Activated naive CD8-positive, alpha-beta T cell (primary cell): ENCODE measurements around the gene MAP4K1.

Experiments used
- H3K27ac Mint-ChIP-seq: one replicate; pipeline ENCODE4 v1.8.0; 2021; ENCODE audit warnings: mixed read lengths
- H3K27me3 Mint-ChIP-seq: one replicate; pipeline ENCODE4 v1.8.0; 2021; ENCODE audit warnings: mixed read lengths
- H3K36me3 Mint-ChIP-seq: one replicate; pipeline ENCODE4 v1.8.0; 2021; ENCODE audit warnings: mixed read lengths
- H3K4me1 Mint-ChIP-seq: one replicate; pipeline ENCODE4 v1.8.0; 2021; ENCODE audit warnings: low read depth, mixed read lengths
- H3K4me3 Mint-ChIP-seq: one replicate; pipeline ENCODE4 v1.8.0; 2021; ENCODE audit warnings: mild to moderate bottlenecking, mixed read lengths
- H3K9me3 Mint-ChIP-seq: one replicate; pipeline ENCODE4 v1.8.0; 2021; ENCODE audit warnings: low read depth, mixed read lengths

The MAP4K1 gene

DNA sequence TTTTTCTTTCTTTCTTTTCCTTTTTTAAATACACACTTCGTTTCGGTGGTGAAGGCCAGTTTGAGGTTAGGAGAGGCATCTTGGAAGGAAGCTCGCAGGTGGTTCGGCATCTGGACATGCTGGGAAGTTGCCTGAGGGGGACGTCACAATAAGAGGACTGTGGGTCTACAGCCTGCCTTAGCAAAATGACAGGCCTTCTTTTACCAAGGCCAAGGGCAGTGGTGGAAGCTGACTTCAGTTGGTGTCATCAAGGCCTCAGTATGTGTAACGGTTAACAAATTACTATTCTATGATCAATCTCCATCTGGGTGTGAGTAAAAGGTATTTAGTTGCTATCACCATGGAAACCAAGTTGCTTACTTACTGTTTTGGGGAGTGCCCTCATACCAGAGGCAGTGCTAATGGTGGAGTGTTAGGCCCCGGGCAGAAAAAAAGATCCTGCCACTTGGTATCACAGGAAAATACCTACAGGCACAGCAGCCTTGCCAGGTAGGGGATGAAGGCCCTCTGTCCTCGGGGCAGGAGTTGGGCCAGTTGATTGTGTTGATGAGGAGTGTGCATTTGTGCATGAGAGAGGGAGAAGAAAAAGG, 40.0 kb upstream of the MAP4K1 start:
- H3K36me3 Mint-ChIP-seq: peaks cover 19% of the 10 kb centered on the region
- peaks cover 51% of the 10 kb centered on the region for H3K4me1 Mint-ChIP-seq
- peaks cover 13% of the 10 kb centered on the region for H3K27me3 Mint-ChIP-seq
- H3K4me3 Mint-ChIP-seq: peak overlapping the region; percentile 60
- no peaks in the 10 kb centered on the region for H3K9me3 Mint-ChIP-seq
- H3K27ac Mint-ChIP-seq: peak overlapping the region; percentile 28

DNA sequence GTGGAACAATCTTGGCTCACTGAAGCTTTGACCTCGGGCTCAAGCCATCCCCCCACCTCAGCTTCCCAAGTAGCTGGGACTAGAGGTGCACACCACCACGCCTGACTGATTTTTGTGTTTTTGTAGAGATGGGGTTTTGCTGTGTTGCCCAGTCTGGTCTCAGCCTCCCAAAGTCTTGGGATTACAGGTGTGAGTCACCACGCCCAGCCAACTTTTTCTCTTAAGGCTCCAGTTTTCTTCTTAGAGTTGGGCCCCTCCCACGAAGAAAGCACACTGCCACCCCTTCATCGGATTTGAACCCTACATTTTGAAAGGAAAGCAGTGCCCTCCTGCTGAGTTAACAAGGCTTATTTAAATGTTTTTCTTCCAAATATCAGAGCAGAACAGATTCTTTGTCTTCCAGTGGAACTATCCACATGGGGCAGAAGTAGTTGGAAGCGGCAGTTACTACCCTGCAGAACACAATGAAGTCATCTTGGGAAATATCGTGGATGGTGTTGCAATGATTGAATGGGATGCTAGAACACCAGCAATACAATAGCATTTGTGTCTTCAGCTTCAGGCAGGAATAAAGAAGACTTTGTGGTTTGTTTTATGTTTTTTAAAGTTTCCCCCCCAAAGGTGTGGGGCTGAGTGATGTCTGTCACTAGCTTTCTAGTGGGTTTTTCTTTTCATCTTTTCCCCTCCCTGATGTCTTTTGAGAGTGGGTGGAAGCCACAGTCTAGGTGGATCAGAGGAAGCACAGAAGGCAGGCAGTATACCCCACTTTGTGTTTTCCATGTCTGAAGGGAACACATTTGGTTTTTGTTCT, 38.6 kb upstream of the MAP4K1 start:
- no peaks in the 10 kb centered on the region for H3K9me3 Mint-ChIP-seq
- H3K36me3 Mint-ChIP-seq: peaks cover 15% of the 10 kb centered on the region
- peak overlapping the region; percentile 86 for H3K27ac Mint-ChIP-seq
- peak overlapping the region; percentile 77 for H3K4me3 Mint-ChIP-seq
- H3K4me1 Mint-ChIP-seq: peaks cover 49% of the 10 kb centered on the region
- peaks cover 9% of the 10 kb centered on the region for H3K27me3 Mint-ChIP-seq

DNA sequence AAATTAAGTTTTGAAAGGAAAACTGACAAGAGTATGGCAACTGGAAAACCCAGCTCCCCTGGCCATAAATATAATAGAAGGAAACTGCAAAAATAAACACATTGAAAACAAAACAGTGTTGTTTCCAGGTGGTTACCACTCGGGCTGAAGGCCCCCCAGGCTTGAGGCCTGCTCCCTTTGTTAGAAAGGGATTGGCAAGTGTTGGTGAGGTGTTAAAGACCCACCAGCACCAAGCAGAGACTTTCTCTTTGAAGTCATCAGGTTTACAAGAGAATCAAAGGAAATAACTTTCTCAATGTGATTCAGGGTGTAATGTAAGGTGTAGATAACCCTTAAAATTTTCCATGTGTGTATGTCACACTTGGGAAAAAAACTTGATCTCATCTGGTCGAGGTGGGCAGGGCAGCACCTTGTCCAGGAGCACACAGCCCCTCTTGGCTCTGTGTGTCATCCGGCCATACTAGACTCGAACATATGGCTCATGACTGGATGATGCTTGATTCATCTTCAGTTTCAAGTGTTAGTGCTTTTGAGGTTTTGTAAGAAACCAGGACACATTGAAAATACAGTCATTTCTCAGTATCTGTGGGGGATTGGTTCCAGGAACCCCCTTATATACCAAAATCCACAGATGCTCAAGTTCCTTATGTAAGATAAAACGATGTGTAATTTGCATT, 37.5 kb upstream of the MAP4K1 start:
- Mint-ChIP-seq H3K36me3 (peaks cover 11% of the 10 kb centered on the region), H3K9me3 (no peaks in the 10 kb centered on the region), H3K27me3 (peaks cover 10% of the 10 kb centered on the region), H3K27ac (peak overlapping the region; percentile 86), H3K4me3 (peak overlapping the region; percentile 77), H3K4me1 (peaks cover 48% of the 10 kb centered on the region)

DNA sequence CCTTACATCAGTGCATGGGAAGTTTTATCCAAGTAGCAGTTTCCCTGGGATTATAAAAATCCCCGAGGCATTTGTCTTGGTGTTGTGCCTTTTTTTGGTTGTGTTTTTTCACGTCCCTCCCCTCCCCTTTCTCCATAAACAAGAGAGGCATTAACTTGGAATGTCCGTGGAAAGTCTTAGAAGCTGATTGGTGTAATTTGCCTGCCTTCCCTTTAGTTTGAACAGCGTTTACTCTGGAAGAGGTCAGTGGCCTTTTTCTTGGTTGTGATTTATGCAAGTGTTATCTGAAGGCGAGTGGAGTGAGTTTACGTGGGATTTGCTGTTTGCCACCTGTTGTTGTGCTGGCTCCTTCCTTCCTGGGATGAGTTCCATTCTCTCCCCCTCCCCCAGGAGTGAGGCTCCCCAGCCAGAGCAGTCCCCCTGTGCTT, 36.9 kb upstream of the MAP4K1 start:
- Mint-ChIP-seq H3K4me3 (peak overlapping the region; percentile 27), H3K9me3 (no peaks in the 10 kb centered on the region), H3K27me3 (peaks cover 13% of the 10 kb centered on the region), H3K27ac (no peak overlapping the region), H3K4me1 (peaks cover 53% of the 10 kb centered on the region), H3K36me3 (peaks cover 11% of the 10 kb centered on the region)

DNA sequence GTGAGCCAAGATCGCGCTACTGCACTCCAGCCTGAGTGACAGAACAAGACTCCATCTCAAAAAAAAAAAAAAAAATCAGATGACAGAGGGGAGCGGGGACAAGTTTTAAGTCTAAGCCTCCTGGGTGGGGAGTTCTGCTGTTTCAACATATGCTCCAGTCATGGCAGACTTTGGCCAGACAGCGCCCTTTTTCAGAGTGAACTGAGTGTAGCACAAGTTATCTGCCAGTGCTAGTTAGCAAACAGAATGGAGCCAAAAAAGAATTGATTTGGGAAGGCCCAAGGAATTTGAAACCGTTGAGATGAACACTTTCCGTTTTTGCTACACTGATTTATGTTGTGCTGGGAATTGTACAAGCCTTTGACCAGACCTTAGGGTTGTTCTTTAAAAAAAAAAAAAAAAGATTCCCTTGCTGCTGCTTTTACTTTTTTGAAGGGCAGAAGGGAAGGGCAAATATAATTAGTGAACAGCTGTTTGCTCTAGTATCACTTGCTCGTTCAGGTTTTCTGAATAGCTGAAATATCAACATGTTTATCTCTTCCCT, 35.3 kb upstream of the MAP4K1 start:
- no peak overlapping the region for H3K27ac Mint-ChIP-seq
- H3K9me3 Mint-ChIP-seq: no peaks in the 10 kb centered on the region
- H3K4me3 Mint-ChIP-seq: no peak overlapping the region
- peaks cover 63% of the 10 kb centered on the region for H3K4me1 Mint-ChIP-seq
- peaks cover 23% of the 10 kb centered on the region for H3K27me3 Mint-ChIP-seq
- H3K36me3 Mint-ChIP-seq: peaks cover 14% of the 10 kb centered on the region

DNA sequence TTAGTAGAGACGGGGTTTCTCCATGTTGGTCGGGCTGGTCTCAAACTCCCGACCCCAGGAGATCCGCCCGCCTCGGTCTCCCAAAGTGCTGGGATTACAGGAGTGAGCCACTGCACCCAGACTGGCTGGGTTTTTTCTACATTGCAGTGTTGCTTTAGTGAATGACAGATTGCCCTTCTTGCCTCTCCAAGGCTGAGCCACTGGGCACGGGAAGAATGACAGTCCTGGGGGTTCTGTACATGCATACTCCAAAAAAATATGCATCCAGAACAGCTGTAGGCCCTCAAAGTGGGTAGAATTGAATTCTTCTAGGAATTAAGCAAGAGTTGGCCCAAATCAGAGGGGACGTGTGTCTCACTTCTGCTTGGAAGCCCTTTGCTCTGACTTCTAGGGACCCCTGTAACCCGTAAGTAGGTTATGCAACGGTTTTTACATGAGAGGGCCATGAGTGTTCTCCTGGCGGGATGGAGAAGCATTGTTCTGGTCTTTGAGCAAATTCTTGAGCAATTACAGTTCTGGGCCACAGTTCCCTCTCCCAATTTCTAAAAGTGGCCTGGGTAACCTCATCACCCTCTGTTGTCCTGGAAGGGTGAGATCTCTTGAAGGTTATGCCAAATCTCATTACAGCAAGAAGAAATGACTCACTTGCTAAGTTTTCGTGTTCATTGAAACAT, 33.3 kb upstream of the MAP4K1 start:
- Mint-ChIP-seq H3K4me1 (peaks cover 48% of the 10 kb centered on the region), H3K36me3 (peaks cover 14% of the 10 kb centered on the region), H3K27ac (no peak overlapping the region), H3K9me3 (no peaks in the 10 kb centered on the region), H3K27me3 (peaks cover 20% of the 10 kb centered on the region), H3K4me3 (no peak overlapping the region)

DNA sequence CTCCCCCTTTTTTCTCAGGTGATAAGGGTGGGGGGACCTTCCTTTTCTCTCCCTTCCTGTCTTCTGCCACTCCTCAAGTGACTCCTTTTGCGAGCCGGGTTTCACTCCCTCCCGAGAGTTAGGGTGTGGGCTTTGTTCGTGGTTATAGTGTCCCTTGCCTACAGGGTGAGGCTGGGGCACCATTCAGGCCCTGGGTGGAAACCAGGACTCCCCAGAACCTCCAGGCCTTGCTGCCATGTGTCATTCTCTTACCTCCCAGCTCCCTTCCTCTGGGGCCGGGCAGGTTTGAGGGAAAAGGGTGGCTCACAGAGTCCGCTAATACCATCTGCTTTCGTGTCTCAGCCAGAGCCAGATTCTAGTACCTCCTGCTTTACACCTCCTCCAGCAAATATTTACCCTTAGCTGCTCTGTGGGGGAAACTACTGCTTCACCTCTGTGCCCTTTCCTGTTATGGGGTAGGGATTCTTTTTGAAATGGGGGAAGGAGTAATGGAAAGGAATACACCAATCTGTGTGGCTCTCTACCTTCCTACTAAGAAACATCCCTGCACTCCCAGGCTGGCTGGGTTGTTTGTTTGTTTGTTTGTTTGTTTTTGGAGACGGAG, 32.5 kb upstream of the MAP4K1 start:
- Mint-ChIP-seq H3K27me3 (peaks cover 19% of the 10 kb centered on the region), H3K27ac (no peak overlapping the region), H3K4me1 (peaks cover 40% of the 10 kb centered on the region), H3K36me3 (peaks cover 12% of the 10 kb centered on the region), H3K9me3 (no peaks in the 10 kb centered on the region), H3K4me3 (peak overlapping the region; percentile 97)

DNA sequence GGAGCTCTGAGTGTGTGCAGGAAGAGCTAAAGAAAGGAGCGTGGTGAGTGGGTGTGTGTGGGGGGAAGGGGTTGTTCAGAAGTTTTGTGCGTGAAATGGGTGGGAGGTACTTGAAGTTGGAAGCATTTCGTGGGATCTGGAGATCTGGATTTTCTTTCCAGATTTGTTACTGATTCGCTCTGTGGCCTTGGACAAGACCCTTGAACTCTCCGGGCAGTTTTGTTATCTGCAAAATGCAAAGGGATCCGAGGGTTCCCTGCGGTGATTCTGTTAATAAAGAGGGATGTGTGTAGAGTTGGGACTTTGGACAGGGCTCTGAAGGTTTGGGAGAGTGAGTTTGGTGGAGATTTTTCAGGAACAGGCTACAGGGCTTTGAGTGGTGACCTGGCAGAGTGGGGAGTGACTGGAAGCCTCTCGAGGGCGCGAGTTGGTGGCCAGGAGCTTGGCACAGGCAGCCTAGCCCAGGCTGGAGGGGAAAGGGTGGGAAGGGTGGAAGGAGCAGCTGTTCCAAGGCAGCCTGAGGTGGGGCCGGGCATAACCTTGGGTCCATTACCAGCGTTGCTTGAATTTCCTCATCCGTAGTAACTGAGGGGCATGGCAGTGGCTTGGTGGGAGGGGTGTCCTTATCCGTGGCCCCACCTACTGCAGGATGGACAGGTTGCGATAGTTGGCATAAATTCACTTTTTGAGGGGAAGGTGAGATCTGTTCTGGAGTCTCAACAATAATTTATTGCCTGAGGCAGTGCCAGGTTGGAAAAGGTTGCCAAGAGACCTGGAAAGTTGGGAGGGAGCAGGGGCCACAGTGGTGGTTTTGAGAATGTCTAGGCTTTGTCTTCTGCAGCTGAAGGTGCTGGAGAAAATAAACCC, 31.8 kb upstream of the MAP4K1 start:
- Mint-ChIP-seq H3K4me1 (peaks cover 33% of the 10 kb centered on the region), H3K36me3 (peaks cover 11% of the 10 kb centered on the region), H3K9me3 (no peaks in the 10 kb centered on the region), H3K4me3 (peak overlapping the region; percentile 97), H3K27ac (no peak overlapping the region), H3K27me3 (peaks cover 19% of the 10 kb centered on the region)

DNA sequence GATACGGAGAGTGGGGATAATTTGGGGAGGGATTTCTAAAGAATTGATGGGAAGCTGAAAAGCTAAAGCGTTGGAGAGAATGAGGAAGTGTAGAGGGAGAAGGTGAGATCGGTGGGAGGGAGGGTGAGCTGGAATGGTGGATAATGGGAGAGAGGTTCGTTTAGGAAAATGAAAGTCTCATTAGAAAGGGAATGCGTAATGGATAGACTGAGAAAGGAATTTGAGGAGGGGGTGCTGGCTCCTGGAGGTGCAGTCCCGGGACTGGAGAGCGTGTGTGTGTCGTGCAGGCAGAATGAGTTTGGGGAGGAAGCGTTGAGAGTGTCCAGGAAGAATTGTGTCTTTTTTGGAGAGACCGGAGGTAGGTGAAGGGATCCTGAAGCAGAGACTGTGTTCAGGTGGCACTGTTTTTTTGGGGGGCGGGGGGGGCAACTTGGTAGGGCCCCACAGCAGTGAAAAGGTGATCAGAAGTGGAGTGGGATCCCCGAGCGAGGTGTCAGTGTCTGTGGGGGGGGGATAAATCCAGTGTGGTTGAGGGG, 31.1 kb upstream of the MAP4K1 start:
- H3K36me3 Mint-ChIP-seq: peaks cover 9% of the 10 kb centered on the region
- H3K4me3 Mint-ChIP-seq: peak overlapping the region; percentile 97
- H3K4me1 Mint-ChIP-seq: peaks cover 30% of the 10 kb centered on the region
- H3K9me3 Mint-ChIP-seq: no peaks in the 10 kb centered on the region
- no peak overlapping the region for H3K27ac Mint-ChIP-seq
- H3K27me3 Mint-ChIP-seq: peaks cover 19% of the 10 kb centered on the region

DNA sequence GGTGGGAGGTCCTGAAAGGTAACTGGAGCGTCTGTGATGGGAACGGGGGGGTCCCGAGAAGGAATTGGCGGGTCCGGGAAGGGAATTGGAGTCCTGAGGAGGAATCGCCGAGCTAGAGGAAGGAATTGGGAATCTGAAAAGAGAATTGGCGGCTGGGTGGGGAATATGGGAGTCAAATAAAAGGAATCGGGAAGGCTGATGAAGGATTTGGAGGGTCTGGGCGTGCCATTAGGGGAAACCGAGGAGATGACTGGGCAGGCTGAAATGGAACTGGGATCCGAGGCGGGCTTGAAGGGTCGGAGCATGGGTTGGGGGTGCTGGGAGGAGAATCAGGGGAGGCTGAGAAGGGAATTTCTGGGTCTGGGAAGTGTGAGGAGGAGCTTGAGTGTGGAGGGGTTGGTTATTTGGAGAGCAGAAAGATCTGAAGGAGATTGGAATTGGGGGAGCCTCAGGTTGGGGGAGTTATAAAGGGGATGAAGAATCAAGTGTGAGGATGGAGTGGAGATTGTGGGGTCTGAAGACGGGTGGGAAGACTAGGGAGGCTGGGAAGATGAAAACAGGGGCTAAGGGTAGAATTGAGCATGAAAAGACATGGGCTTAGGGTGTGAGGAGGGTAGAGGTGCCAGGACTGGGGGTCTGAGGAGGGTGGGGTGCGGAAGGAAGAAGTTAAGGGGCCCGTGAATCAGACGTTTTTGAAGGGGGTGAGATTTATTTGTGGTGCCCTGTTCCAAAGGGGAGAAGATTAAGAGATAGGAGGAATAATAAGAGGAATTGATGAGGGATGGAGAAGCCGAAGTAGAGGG, 30.4 kb upstream of the MAP4K1 start:
- peaks cover 4% of the 10 kb centered on the region for H3K36me3 Mint-ChIP-seq
- peaks cover 25% of the 10 kb centered on the region for H3K4me1 Mint-ChIP-seq
- H3K4me3 Mint-ChIP-seq: peak overlapping the region; percentile 97
- no peaks in the 10 kb centered on the region for H3K9me3 Mint-ChIP-seq
- H3K27ac Mint-ChIP-seq: peak overlapping the region; percentile 78
- peaks cover 16% of the 10 kb centered on the region for H3K27me3 Mint-ChIP-seq

DNA sequence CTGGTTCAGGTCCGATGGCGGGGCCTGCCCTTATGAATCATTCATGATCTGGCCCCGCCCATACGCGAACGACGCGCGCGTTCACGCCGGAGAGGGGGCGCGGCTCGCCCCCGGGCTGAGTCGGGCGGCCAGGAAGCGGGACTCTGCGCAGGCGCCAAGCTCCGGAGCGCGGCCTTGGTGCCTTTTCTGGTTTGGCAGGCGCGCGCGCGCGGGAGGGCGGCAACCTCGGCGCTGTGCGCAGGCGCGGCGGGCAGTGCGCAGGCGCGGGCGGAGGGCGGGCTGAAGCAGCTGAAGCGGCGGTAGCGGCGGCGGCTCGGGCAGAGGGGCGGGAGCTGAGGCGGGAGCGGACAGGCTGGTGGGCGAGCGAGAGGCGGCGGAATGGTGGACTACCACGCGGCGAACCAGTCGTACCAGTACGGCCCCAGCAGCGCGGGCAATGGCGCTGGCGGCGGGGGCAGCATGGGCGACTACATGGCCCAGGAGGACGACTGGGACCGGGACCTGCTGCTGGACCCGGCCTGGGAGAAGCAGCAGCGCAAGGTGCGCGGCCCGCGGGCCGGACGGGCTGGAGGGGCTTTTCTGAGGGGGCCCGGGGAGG, 29.7 kb upstream of the MAP4K1 start, which contains the start of gene ACTN4:
Gene ACTN4 (plus strand): TSS at position 282 of the 598 bp plus-strand sequence. CDS start 97 bp downstream, at position 379.
- H3K27me3 Mint-ChIP-seq: peaks cover 16% of the 10 kb centered on the region
- H3K9me3 Mint-ChIP-seq: no peaks in the 10 kb centered on the region
- peaks cover 4% of the 10 kb centered on the region for H3K36me3 Mint-ChIP-seq
- H3K27ac Mint-ChIP-seq: peak within 1 kb of the TSS; percentile 78
- H3K4me3 Mint-ChIP-seq: peak within 1 kb of the TSS; percentile 97
- peaks cover 25% of the 10 kb centered on the region for H3K4me1 Mint-ChIP-seq

DNA sequence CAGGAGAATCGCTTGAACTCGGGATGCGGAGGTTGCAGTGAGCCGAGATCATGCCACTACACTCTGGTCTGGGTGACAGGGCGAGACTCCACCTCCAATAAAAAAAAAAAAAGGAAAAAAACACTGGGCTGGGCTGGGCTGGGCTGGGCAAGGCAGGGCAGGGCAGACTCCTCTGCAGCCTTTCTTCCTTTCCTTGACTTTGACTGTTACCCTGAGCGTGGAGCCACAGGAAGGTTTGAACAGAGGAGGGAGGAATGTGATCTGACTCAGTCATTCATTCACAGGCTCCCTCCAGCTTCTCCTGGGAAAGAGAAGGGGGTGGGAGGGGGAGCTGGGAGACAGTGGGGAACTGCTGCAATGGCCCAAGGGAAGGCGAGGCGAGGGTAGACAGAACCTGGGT, 27.0 kb upstream of the MAP4K1 start:
- peaks cover 19% of the 10 kb centered on the region for H3K4me1 Mint-ChIP-seq
- peaks cover 10% of the 10 kb centered on the region for H3K27me3 Mint-ChIP-seq

More for the DNA sequence above, 27.0 kb upstream of the MAP4K1 start:
- Mint-ChIP-seq H3K36me3 (peaks cover 4% of the 10 kb centered on the region), H3K4me3 (no peak overlapping the region), H3K9me3 (no peaks in the 10 kb centered on the region), H3K27ac (no peak overlapping the region)
